SU-DHL-6 (cell line): Measurements from ENCODE around the gene PTPRK.

Experiments used
- CTCF ChIP-seq: fragments of 200-600 bp; sonication (generic); IDR thresholded peaks from one replicate; pipeline ENCODE4 v1.5.1; 2017; ENCODE audit warnings: antibody characterized with exemption, mild to moderate bottlenecking, low read length, moderate library complexity; ENCODE audit not compliant: insufficient read depth, poor library complexity, severe bottlenecking
- EZH2phosphoT487 ChIP-seq: fragments of 200-600 bp; sonication (generic), shearing (Covaris generic); conservative IDR thresholded peaks from 2 replicates; pipeline ENCODE4 v1.6.1; 2018; ENCODE audit warnings: mild to moderate bottlenecking, antibody characterized with exemption, low read length, moderate library complexity, mixed read lengths

GRCh38 chr6:128528241-128528640 is 7.8 kb upstream of the PTPRK start:
- TF ChIP-seq CTCF (no peak), EZH2phosphoT487 (no peak)
